Esophagus muscularis mucosa (tissue), 3 donors: Measurements from ENCODE around the gene PREX1.

ENCODE experiments used
- CTCF ChIP-seq, 3 experiments: fragments of 200-600 bp in 2 of 3; fragments of 450-650 bp in 1 of 3; sonication (generic) in 2 of 3; IDR thresholded peaks; one replicate each; pipeline ENCODE4 v1.5.1; 2017 to 2019; ENCODE audit warnings: antibody characterized with exemption in 3 of 3, mild to moderate bottlenecking in 2 of 3, moderate library complexity in 1 of 3
- POLR2A ChIP-seq: fragments of 450-650 bp; IDR thresholded peaks from one replicate; pipeline ENCODE4 v1.6.1; 2017; ENCODE audit warnings: antibody characterized with exemption, moderate library complexity, mild to moderate bottlenecking, low read depth

GRCh38 chr20:48684501-48685041 is 143.2 kb downstream of the PREX1 start:
- TF ChIP-seq CTCF (IDR thresholded peaks at IDR 0.05) = no peak
- no peak for TF ChIP-seq POLR2A
